Left ventricle myocardium inferior (tissue), 1 donor: ENCODE results near the gene EML3. TPM values are rescaled to one million over a fixed set of nuclear protein-coding genes. Genes with fewer than 3 reads are reported as not detected.

Experiments used
- DNase-seq: peaks from one replicate; pipeline ENCODE4 v3.0.0-alpha.2; 2020
- H3K27ac ChIP-seq: fragments of 200-600 bp; replicated peaks from 2 replicates; pipeline ENCODE4 v1.8.0; 2021
- H3K27me3 ChIP-seq: fragments of 200-600 bp; 2 replicates; pipeline ENCODE4 v1.8.0; 2021; ENCODE audit warnings: low read depth
- H3K36me3 ChIP-seq: fragments of 200-600 bp; 2 replicates; pipeline ENCODE4 v1.8.0; 2021
- H3K4me1 ChIP-seq: fragments of 200-600 bp; 2 replicates; pipeline ENCODE4 v1.8.0; 2021
- H3K4me3 ChIP-seq: fragments of 200-600 bp; 2 replicates; pipeline ENCODE4 v1.8.0; 2021; ENCODE audit warnings: mild to moderate bottlenecking, moderate library complexity
- H3K9me3 ChIP-seq: fragments of 200-600 bp; replicated peaks from 2 replicates; pipeline ENCODE4 v1.8.0; 2021
- intact Hi-C: fragments of 100-400 bp; cut with micrococcal nuclease; formaldehyde crosslinking; loops from one replicate; pipeline ENCODE4 v1.11.0; 2022
- total RNA-seq: library from RNA; stranded (reverse); fragmentation: NEBNext Ultra II Directional; extraction: Animal tissue kit (Norgen Biotek cat#: 25700); gene quantifications from one replicate; pipeline ENCODE4 v1.2.1, GENCODE V29; 2021
- TF ChIP-seq, protein P1 (sequence below): fragments of 200-600 bp; IDR thresholded peaks from 2 replicates; pipeline ENCODE4 v1.8.0; 2021; ENCODE audit warnings: antibody characterized with exemption, mild to moderate bottlenecking, borderline replicate concordance
- donor health status: DM: no; HTN: yes; CAD: no; lungs with severe emphysema.

Gene EML3
- total RNA-seq, 1 donor from 2014 or later = 14.6 TPM

DNA sequence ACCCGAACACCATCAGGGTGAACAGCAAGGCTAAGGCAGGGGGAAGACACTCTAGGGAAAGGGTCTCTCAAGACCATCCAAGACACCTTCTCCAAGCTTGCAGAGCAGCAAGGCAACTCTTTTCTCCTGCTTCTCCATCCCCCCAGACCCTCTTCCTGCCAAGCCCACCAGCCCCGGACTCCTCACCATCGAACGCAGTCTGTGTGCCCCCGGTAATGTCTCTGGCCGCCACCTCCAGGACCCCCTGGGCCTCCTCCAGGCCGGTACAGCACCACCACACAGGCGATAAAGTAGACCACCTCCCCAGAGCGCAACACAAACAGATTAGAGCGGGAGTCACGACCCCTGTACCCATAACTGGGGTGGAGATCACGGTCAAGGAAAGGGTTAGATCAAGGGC lies 3.8 kb downstream of the EML3 start:
- DNase-seq = no peak
- intact Hi-C loops = no loop called here
- peaks cover 39% of the 10 kb centered on the region for H3K4me1 ChIP-seq
- H3K27me3 ChIP-seq = no peaks in the 10 kb centered on the region
- H3K36me3 ChIP-seq = peaks cover 37% of the 10 kb centered on the region
- TF ChIP-seq, protein P1, sequence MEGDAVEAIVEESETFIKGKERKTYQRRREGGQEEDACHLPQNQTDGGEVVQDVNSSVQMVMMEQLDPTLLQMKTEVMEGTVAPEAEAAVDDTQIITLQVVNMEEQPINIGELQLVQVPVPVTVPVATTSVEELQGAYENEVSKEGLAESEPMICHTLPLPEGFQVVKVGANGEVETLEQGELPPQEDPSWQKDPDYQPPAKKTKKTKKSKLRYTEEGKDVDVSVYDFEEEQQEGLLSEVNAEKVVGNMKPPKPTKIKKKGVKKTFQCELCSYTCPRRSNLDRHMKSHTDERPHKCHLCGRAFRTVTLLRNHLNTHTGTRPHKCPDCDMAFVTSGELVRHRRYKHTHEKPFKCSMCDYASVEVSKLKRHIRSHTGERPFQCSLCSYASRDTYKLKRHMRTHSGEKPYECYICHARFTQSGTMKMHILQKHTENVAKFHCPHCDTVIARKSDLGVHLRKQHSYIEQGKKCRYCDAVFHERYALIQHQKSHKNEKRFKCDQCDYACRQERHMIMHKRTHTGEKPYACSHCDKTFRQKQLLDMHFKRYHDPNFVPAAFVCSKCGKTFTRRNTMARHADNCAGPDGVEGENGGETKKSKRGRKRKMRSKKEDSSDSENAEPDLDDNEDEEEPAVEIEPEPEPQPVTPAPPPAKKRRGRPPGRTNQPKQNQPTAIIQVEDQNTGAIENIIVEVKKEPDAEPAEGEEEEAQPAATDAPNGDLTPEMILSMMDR = no peak
- no peak overlapping the region for H3K27ac ChIP-seq
- H3K9me3 ChIP-seq = no peaks in the 10 kb centered on the region
- H3K4me3 ChIP-seq = no peak overlapping the region

DNA sequence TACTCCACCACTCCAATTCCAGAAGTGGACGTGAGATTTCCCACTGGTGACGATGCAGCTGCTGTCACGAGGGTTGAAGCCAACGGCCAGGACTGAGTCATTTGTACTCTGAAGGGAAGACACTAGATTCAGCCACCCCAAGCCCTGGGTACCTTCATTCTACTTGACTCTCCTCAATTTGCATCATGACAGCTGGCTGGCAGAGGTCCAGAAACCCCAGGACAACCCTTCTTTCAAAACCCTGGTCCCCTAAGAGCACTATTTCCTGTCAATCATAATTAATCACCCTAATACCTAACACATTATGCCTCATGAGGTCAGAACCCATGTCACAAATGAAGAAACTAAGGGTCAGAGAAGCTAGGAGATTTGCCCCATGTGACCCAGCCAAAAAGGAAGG lies 4.9 kb downstream of the EML3 start:
- DNase-seq = no peak
- no peak overlapping the region for H3K4me3 ChIP-seq
- no peak overlapping the region for H3K27ac ChIP-seq
- H3K9me3 ChIP-seq = no peaks in the 10 kb centered on the region
- no peaks in the 10 kb centered on the region for H3K27me3 ChIP-seq
- peaks cover 37% of the 10 kb centered on the region for H3K36me3 ChIP-seq
- peaks cover 38% of the 10 kb centered on the region for H3K4me1 ChIP-seq
- TF ChIP-seq, protein P1 = no peak
- intact Hi-C loops = no loop called here

DNA sequence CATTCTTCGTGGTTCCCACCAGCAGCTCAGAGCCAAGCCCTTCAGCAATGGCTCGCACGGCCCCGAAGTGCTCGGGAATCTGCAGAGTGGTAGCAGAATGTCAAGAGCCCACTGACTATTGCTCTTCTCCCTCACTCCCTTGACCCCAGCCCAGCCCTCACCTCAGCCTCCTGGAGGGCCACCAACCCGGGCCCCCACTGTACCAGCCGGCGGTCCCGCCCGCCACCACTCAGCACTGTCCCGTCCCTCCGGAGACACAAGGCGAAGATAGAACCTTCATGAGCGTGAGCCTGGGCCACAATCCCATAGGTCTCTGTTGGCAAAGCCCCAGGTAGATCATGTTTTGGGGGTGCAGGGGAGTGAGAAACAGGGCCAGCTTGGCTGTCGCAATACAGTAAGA lies 6.7 kb downstream of the EML3 start:
- intact Hi-C loops = no loop called here
- Histone ChIP-seq H3K27ac (no peak overlapping the region), H3K36me3 (peaks cover 37% of the 10 kb centered on the region), H3K9me3 (no peaks in the 10 kb centered on the region), H3K4me1 (peaks cover 36% of the 10 kb centered on the region), H3K27me3 (no peaks in the 10 kb centered on the region), H3K4me3 (no peak overlapping the region)
- DNase-seq = no peak
- TF ChIP-seq, protein P1 = no peak

DNA sequence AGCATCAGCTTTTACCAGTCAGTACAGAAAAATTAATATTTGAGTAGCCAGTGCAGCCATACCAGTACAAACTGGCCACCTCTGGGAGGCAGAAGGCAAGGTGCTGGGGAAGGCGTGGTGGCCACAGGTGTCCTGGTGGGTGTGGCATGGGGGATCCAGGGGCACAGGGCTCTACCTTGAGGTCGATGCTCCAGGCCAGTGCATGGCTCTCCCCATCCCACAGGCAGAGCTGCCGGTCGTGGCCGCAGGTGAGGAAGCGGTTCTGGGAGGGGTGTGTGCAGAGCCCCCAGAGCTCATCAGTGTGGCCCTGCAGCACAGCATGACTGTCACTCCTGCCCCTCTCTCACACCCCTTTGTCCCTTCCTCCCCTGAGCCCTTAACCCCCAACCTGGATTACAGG lies 7.1 kb downstream of the EML3 start:
- no peak for DNase-seq
- intact Hi-C loops = no loop called here
- TF ChIP-seq, protein P1 = no peak
- no peaks in the 10 kb centered on the region for H3K9me3 ChIP-seq
- H3K4me1 ChIP-seq = peaks cover 36% of the 10 kb centered on the region
- no peaks in the 10 kb centered on the region for H3K27me3 ChIP-seq
- no peak overlapping the region for H3K27ac ChIP-seq
- peaks cover 37% of the 10 kb centered on the region for H3K36me3 ChIP-seq
- H3K4me3 ChIP-seq = no peak overlapping the region

DNA sequence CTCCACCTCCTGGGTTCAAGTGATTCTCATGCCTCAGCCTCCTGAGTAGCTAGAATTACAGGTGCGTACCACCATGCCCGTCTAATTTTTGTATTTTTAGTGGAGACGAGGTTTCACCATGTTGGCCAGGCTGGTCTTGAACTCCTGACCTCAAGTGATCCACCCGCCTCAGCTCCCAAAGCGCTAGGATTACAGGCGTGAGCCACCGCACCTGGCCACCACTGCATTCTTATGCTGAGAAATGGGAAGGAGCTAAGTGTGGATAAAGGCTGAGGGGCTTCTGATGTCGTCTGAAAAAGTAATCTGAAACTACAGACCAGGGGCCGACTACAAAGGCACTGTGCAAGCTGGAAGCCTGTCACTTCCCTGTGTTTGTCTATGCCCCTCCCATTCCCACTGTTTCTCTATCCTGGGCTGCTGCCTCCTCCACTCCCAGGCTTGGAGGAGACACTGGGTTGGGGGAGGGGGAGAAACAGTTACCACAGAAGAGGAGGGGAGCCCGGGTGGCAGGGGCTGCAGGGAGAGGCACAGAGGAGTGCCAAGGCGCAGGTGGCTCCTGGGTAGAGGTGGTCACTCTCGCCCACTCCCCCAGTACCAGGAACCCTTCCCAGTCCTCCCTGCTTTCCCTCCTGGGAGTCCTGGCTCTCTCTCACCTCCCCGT lies 8.0 kb downstream of the EML3 start:
- intact Hi-C loops = no loop called here
- TF ChIP-seq, protein P1 = no peak
- Histone ChIP-seq H3K9me3 (no peaks in the 10 kb centered on the region), H3K36me3 (peaks cover 36% of the 10 kb centered on the region), H3K4me3 (no peak overlapping the region), H3K27ac (no peak overlapping the region), H3K4me1 (peaks cover 36% of the 10 kb centered on the region), H3K27me3 (no peaks in the 10 kb centered on the region)
- DNase-seq = no peak
